H1 (cell line): ENCODE measurements around the gene FABP6.

Experiments used
- CEBPB ChIP-seq: IDR thresholded peaks from 2 replicates; pipeline ENCODE4 v1.6.1; 2012; ENCODE audit warnings: low read depth, low read length
- EZH2 ChIP-seq: fragments of 200-600 bp; sonication (generic); IDR thresholded peaks from 2 replicates; pipeline ENCODE4 v1.7.1; 2012; ENCODE audit warnings: low read depth, mild to moderate bottlenecking, moderate library complexity, low read length, inconsistent platforms; ENCODE audit not compliant: severe bottlenecking
- POLR2A ChIP-seq, 2 experiments: IDR thresholded peaks; 1 replicate in 1 of 2; 2 replicates in 1 of 2; pipeline ENCODE4 v1.6.1; 2011; ENCODE audit warnings: low read depth in 2 of 2, low read length in 2 of 2, mild to moderate bottlenecking in 2 of 2; ENCODE audit errors: control extremely low read depth in 1 of 2
- TAF1 ChIP-seq: IDR thresholded peaks from 2 replicates; pipeline ENCODE4 v1.6.1; 2011; ENCODE audit warnings: mild to moderate bottlenecking, low read depth, low read length
- TCF12 ChIP-seq: IDR thresholded peaks from 2 replicates; pipeline ENCODE4 v1.6.1; 2011; ENCODE audit warnings: low read depth, mild to moderate bottlenecking, low read length
- TF ChIP-seq, protein P1 (sequence below), 3 experiments: IDR thresholded peaks; 1 replicate in 2 of 3; 2 replicates in 1 of 3; pipeline versions ENCODE4 v1.5.1 to v1.6.1; 2011; ENCODE audit warnings: low read length in 3 of 3, mild to moderate bottlenecking in 3 of 3, inconsistent platforms in 2 of 3, low read depth in 1 of 3, moderate library complexity in 1 of 3; ENCODE audit not compliant: insufficient read depth in 1 of 3; ENCODE audit errors: control extremely low read depth in 1 of 3

DNA sequence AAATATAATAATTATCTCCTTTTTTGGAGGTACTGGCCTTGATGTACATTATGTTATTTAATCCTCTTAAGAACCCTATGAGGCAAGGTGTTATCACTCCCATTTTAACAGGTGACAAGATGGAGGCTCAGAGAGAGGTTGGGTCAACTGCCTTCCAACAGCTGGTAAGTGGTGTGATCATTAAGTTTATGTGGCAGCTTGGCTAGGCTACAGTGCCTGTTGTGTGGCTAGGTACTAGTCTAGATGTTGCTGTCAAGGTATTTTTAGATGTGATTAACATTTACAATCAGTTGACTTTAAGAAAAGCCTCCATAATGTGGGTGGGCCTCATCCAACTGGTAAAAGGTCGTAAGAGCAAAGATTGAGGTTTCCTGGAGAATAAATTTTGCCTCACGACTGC lies 21.5 kb downstream of the FABP6 start:
- TF ChIP-seq POLR2A (IDR thresholded peaks at IDR 0.05; ENCODE audit: control extremely low read depth in 1 of 2, low read depth in 2 of 2, low read length in 2 of 2) (no peak), CEBPB (no peak), EZH2 (no peak), TAF1 (no peak), TCF12 (no peak)
- TF ChIP-seq, protein P1, sequence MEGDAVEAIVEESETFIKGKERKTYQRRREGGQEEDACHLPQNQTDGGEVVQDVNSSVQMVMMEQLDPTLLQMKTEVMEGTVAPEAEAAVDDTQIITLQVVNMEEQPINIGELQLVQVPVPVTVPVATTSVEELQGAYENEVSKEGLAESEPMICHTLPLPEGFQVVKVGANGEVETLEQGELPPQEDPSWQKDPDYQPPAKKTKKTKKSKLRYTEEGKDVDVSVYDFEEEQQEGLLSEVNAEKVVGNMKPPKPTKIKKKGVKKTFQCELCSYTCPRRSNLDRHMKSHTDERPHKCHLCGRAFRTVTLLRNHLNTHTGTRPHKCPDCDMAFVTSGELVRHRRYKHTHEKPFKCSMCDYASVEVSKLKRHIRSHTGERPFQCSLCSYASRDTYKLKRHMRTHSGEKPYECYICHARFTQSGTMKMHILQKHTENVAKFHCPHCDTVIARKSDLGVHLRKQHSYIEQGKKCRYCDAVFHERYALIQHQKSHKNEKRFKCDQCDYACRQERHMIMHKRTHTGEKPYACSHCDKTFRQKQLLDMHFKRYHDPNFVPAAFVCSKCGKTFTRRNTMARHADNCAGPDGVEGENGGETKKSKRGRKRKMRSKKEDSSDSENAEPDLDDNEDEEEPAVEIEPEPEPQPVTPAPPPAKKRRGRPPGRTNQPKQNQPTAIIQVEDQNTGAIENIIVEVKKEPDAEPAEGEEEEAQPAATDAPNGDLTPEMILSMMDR (IDR thresholded peaks at IDR 0.05; ENCODE audit: control extremely low read depth in 1 of 3, insufficient read depth in 1 of 3, low read depth in 1 of 3, low read length in 3 of 3): no peak
